HG03354 (cell line): ENCODE results near the gene UFD1.

Experiments
- ATAC-seq: cut with Tn5 transposase; IDR thresholded peaks from one replicate; pipeline ENCODE4 v1.9.1; 2021; ENCODE audit warnings: mild to moderate bottlenecking; ENCODE audit not compliant: unreplicated experiment, poor library complexity, severe bottlenecking

Gene UFD1

DNA sequence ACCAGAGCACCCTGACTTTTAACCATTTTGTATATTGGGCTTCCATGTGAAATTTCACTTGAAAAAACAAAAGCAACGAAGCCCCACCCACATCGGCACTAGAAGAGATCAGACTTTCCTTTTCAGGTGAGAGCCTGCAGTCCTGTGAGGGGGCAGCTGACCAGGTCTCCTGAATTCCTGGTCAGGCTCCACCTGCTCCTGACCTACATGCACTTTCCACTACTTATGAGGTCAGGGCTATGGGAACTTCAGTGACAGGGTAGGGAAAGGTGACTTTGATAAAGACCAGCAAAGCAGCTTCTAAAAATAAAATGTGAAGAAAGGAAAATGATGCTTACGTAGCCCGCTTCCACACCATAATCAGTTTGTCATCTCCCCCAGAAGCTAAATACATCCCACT lies 72.1 kb downstream of the UFD1 start:
- no peak for ATAC-seq

DNA sequence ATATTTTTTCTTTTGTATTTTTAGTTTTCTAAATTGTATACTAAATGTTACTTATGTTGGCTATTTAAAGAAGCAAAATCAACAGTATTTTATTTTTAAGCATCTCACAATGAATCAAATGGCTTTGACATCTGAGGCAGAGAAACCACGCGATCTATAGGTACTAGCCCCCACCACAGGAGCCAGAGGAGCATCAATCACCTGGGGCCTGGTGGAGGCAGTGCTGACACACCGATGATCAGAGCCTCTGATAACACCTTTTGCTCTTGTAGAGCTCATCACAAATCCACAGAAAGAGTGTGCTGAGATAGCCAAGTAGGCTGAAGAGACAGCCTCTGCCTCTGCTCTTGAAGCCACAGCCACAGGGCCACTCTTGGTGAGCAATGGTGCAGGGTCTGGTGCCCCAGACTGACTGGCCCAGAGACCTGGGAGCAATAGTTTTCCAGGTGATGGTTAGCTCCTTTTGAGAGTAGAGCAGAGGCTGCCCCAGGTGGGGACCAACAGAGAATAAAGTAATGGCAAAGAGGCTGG lies 72.6 kb downstream of the UFD1 start:
- ATAC-seq, result no peak

DNA sequence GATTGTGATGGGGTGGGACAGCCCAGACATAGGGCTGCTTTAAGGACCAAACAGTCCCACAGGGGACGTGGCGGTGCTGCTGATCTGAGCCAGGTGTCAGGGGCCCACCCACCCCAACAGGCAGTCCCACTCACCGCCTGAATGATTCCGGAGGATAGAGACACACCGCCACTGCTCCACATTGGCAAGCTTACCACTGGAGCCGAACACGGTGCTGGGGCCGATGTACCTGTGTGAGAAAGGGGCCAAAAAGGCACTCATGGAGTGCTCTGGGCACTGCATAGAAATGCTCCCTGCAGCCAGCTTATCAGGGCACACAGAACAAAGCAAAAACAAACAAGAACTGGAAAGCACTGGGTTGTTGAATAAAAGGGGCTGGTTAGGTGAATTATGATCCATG lies 73.3 kb downstream of the UFD1 start:
- no peak for ATAC-seq

DNA sequence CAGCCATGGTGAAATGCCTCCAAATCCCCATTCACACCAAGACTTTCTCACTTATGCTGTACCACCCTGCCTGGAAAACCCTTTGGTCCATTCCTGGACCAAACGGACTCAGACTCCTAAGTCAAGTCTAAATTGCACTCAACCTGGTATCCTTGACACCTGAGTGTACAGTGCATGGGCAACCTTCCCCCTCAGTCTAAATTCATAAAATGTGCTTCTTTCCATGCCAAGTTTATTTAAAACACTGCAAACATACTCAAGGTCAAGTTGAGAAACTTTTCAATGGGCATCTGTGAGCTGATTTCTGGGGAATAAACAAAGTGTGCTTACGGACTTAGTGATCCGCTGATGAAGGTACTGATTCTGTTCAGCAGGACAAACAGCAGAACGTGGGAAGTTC lies 73.9 kb downstream of the UFD1 start:
- no peak for ATAC-seq

DNA sequence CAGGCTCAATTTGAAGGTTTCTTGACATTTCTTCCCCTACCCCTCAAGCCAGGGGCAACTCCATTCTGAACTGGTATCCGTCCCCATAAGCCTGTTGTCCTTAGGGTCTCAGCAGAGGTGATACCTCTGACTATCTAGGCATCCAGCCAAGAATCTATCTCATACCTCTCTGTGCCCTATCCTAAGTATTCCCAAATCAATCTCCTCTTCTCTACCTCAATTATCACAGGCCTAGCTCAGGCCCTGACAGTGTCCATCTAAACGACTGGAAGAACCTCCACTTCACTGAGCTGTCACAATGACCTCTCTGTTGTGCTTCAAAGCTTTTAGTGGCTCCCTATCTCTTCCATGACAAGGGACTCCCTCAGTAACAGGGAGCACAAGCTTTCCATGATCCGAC lies 74.3 kb downstream of the UFD1 start:
- ATAC-seq, result no peak

DNA sequence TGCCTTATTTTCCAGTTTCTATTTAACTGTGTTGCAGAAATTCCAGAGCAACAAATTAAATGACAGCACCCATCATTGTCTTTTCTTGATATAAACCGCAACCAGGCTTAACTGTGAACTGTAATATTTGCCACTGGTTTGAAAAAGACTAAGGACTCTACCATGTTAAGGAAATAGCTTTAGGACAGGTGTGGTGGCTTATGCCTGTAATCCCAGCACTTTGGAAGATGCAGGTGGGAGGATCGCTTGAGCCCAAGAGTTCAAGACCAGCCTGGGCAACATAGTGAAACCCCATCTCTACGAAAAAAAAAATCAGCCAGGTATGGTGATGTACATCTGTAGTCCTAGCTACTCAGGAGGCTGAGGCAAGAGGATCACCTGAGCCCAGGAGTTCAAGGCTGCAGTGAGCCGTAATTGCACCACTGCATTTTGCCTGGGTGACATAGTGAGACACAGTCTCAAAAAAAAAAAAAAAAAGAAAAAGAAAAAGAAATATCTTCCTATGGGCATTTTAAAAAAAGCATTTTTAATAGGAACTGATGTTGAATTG lies 76.3 kb downstream of the UFD1 start:
- ATAC-seq, result no peak

DNA sequence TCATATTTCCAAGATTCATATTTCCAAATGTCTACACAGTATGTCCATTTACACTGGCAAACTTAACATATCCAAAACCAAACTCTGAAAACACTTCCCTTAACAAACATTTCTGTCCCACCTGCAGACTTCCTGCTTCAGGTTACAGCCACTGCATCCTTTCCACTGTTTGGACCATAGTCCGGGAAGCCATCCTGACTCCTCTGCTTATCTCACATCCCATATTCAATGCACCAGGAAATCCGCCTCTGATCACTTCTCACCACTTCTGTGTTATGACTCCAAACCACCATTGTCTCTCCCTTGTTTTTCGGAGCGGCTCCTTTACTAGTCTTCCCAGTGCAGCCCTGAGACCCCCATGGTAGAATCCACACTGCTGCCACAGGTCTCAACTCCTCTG lies 77.5 kb downstream of the UFD1 start:
- no peak for ATAC-seq

DNA sequence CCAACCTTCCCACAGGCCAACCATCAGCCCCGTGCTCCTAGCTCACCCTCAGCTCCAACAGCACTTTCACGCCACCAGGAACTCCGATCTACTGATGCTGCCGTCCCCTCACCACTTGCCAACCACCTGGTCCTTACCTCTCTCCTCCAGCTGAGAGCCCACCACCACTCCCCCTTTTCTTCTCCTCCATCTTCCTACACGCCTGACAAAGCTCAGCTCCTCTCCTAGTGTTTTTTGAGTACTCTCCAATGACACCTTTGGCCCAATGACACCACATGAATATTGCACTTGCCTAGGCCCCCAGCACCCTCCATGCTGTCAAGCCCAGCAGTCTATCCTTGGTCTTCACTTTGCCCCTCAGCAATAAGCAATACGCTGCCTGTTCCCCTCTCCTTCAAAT lies 78.1 kb downstream of the UFD1 start:
- ATAC-seq, result no peak
